HCT116 (cell line): Measurements from ENCODE around the gene RASAL2.

ENCODE experiments used
- CTCF ChIP-seq, 3 experiments: fragments of 200-600 bp in 1 of 3; sonication (generic) in 1 of 3; IDR thresholded peaks in 2 of 3; conservative IDR thresholded peaks in 1 of 3; 2 replicates each; pipeline ENCODE4 v1.5.1; 2012 to 2017; ENCODE audit warnings: low read depth in 2 of 3, low read length in 2 of 3, antibody characterized with exemption in 1 of 3, borderline replicate concordance in 1 of 3, control low read depth in 1 of 3, mild to moderate bottlenecking in 1 of 3, mixed read lengths in 1 of 3, mixed run types in 1 of 3, moderate library complexity in 1 of 3; ENCODE audit not compliant: insufficient read depth in 1 of 3
- JUND ChIP-seq: IDR thresholded peaks from 2 replicates; pipeline ENCODE4 v1.6.1; 2012
- POLR2A ChIP-seq: IDR thresholded peaks from 2 replicates; pipeline ENCODE4 v1.7.0; 2011; ENCODE audit warnings: borderline replicate concordance; ENCODE audit not compliant: insufficient read depth, insufficient read length; ENCODE audit errors: extremely low read depth
- POLR2AphosphoS5 ChIP-seq: IDR thresholded peaks from 2 replicates; pipeline ENCODE4 v1.6.1; 2011; ENCODE audit warnings: mild to moderate bottlenecking, low read depth, low read length, moderate library complexity
- REST ChIP-seq: IDR thresholded peaks from 2 replicates; pipeline ENCODE4 v1.6.1; 2012; ENCODE audit warnings: low read depth
- SIN3A ChIP-seq: IDR thresholded peaks from 2 replicates; pipeline ENCODE4 v1.6.1; 2012; ENCODE audit warnings: low read depth
- TCF7L2 ChIP-seq: IDR thresholded peaks from 2 replicates; pipeline ENCODE4 v1.7.0; 2011; ENCODE audit warnings: borderline replicate concordance, inconsistent platforms; ENCODE audit not compliant: insufficient read depth, insufficient read length; ENCODE audit errors: extremely low read depth
- YY1 ChIP-seq: IDR thresholded peaks from 2 replicates; pipeline ENCODE4 v1.6.1; 2011; ENCODE audit warnings: low read length, low read depth, moderate library complexity, mild to moderate bottlenecking; ENCODE audit not compliant: insufficient replicate concordance; ENCODE audit errors: extremely low read depth
- ZBTB33 ChIP-seq: IDR thresholded peaks from 2 replicates; pipeline ENCODE4 v1.6.1; 2011; ENCODE audit warnings: mild to moderate bottlenecking, low read length, moderate library complexity; ENCODE audit not compliant: insufficient replicate concordance; ENCODE audit errors: extremely low read depth
- ZNF274 ChIP-seq: fragments of 200-500 bp; sonication (Bioruptor generic); IDR thresholded peaks from 2 replicates; pipeline ENCODE4 v1.6.1; 2014; ENCODE audit warnings: mild to moderate bottlenecking, low read depth, low read length, inconsistent platforms

GRCh38 chr1:178501705-178502329 is 407.9 kb downstream of the RASAL2 start:
- TF ChIP-seq CTCF (IDR thresholded peaks at IDR 0.05 in 2 of 3, conservative IDR thresholded peaks at IDR 0.05 in 1 of 3; ENCODE audit: borderline replicate concordance in 1 of 3, insufficient read depth in 1 of 3, low read depth in 2 of 3, low read length in 2 of 3) (peak; percentile 80 to 95 (median 85)), YY1 (no peak), SIN3A (no peak), TCF7L2 (no peak), JUND (no peak), POLR2AphosphoS5 (no peak), POLR2A (no peak), ZBTB33 (no peak), ZNF274 (no peak), REST (no peak)
